K562 (cell line): ENCODE measurements around the gene ZBTB32. TPM values are rescaled to one million over a fixed set of nuclear protein-coding genes. Genes with fewer than 3 reads are reported as not detected.
A peak's percentile ranks its signal among the peaks of the same experiment; 100 is the strongest.

Source experiments
- C11orf30 ChIP-seq: fragments of 450-650 bp; IDR thresholded peaks from 2 replicates; pipeline ENCODE4 v1.6.1; 2016; ENCODE audit warnings: low read depth, mild to moderate bottlenecking
- CHD2 ChIP-seq: IDR thresholded peaks from 2 replicates; pipeline ENCODE4 v1.6.1; 2011; ENCODE audit warnings: low read depth, low read length
- GABPB1 ChIP-seq: sonication (generic); formaldehyde crosslinking; IDR thresholded peaks from 2 replicates; pipeline ENCODE4 v1.8.0; 2022; ENCODE audit warnings: mild to moderate bottlenecking, missing genetic modification reagents
- LCOR ChIP-seq: sonication (generic); formaldehyde crosslinking; IDR thresholded peaks from 2 replicates; pipeline ENCODE4 v1.8.0; 2022; ENCODE audit warnings: mild to moderate bottlenecking, missing genetic modification reagents
- SP1 ChIP-seq: sonication (generic); formaldehyde crosslinking; IDR thresholded peaks from 2 replicates; pipeline ENCODE4 v1.8.1; 2022; ENCODE audit warnings: mild to moderate bottlenecking, missing genetic modification reagents
- TBP ChIP-seq: optimal IDR thresholded peaks from 2 replicates; pipeline ENCODE3; 2011; ENCODE audit warnings: low read depth, low read length, improper control_type of control experiment
- ZBTB40 ChIP-seq, 2 experiments: fragments of 450-650 bp in 1 of 2; sonication (generic) in 1 of 2; formaldehyde crosslinking in 1 of 2; IDR thresholded peaks; 2 replicates each; pipeline versions ENCODE4 v1.7.1 to v1.9.0; 2016 to 2022; ENCODE audit warnings: inconsistent platforms in 1 of 2, mild to moderate bottlenecking in 1 of 2, missing genetic modification reagents in 1 of 2
- polyA plus RNA-seq, 8 experiments: library from polyadenylated mRNA; depleted of rRNA in 4 of 8; stranded (reverse) in 5 of 8; unstranded in 3 of 8; fragments of >200 nt; fragmentation: Nextera tagmentation in 2 of 8; fragmentation: Illumina TruSeq in 1 of 8; extraction: Ambion mirVana in 2 of 8; extraction: Trizol in 1 of 8; gene quantifications; 2 replicates each; pipeline versions ENCODE4 v1.2.1 to v1.2.3, GENCODE V29; 2011 to 2014; ENCODE audit warnings: inconsistent platforms in 1 of 8, missing spikeins in 1 of 8
- total RNA-seq, 7 experiments: library from RNA; depleted of rRNA in 6 of 7; stranded (reverse); fragments of >200 nt in 6 of 7; fragmentation: Illumina TruSeq in 2 of 7; extraction: Trizol in 2 of 7; gene quantifications; 2 replicates each; pipeline versions ENCODE4 v1.2.1 to v1.2.3, GENCODE V29; 2011 to 2021; ENCODE audit warnings: low replicate concordance in 1 of 7
- TF ChIP-seq, protein P1 (sequence below): sonication (generic); formaldehyde crosslinking; IDR thresholded peaks from 2 replicates; pipeline ENCODE4 v1.8.0; 2022; ENCODE audit warnings: mild to moderate bottlenecking, missing genetic modification reagents
- TF ChIP-seq, protein P2 (sequence below): fragments of 200-800 bp; sonication (Bioruptor generic); IDR thresholded peaks from 2 replicates; pipeline ENCODE4 v1.6.1; 2017; ENCODE audit warnings: missing genetic modification characterization, missing compliant biosample characterization
- TF ChIP-seq, protein P3 (sequence below): fragments of 450-650 bp; IDR thresholded peaks from 2 replicates; pipeline ENCODE4 v1.6.1; 2016; ENCODE audit warnings: antibody characterized with exemption

The ZBTB32 gene
- total and polyA plus RNA-seq, 9 of the 15 experiments (the other 6 are each of a cell fraction or from before 2014, with no cell fraction given): 0.20 TPM; not detected in 8

DNA sequence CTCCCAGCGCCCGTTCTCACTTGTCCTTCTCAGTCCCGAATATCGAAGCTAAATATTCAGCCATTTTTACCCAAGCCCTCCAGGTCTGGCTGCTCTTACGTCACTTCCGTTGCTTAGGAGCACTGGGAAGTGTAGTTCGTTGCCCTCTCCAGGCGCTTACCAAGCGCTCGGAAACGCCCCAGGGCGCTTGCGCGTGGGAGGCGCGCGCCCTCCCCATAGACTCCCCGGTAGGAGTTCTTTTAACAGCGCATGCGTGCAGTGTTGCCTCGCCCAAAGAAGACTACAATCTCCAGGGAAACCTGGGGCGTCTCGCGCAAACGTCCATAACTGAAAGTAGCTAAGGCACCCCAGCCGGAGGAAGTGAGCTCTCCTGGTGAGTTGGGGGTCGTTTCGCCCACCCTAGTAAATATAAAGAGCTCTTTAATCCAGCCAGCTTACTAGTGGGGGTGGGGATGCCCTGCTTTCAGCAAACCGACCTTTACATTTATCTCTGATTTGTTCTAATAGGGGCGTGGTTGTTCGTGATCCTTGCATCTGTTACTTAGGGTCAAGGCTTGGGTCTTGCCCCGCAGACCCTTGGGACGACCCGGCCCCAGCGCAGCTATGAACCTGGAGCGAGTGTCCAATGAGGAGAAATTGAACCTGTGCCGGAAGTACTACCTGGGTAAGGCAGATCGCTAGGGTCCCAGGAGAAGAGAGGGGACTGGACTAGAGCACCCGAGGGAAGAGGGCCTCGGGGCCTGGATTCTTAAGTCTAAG lies 41.1 kb downstream of the ZBTB32 start, which contains the start of the genes PSENEN and U2AF1L4 (continued):
- TF ChIP-seq SP1 (CRISPR knock-in tag) (no peak), GABPB1 (CRISPR knock-in tag) (peak; percentile 98), ZBTB40 (IDR thresholded peaks at IDR 0.05) (peak; percentile 92), ZBTB40 (CRISPR knock-in tag; IDR thresholded peaks at IDR 0.05) (no peak), C11orf30 (peak; percentile 71), LCOR (CRISPR knock-in tag) (no peak), TBP (peak; percentile 59), CHD2 (peak; percentile 28; the same call in 1 of the 2 replicates)
- TF ChIP-seq, protein P1, sequence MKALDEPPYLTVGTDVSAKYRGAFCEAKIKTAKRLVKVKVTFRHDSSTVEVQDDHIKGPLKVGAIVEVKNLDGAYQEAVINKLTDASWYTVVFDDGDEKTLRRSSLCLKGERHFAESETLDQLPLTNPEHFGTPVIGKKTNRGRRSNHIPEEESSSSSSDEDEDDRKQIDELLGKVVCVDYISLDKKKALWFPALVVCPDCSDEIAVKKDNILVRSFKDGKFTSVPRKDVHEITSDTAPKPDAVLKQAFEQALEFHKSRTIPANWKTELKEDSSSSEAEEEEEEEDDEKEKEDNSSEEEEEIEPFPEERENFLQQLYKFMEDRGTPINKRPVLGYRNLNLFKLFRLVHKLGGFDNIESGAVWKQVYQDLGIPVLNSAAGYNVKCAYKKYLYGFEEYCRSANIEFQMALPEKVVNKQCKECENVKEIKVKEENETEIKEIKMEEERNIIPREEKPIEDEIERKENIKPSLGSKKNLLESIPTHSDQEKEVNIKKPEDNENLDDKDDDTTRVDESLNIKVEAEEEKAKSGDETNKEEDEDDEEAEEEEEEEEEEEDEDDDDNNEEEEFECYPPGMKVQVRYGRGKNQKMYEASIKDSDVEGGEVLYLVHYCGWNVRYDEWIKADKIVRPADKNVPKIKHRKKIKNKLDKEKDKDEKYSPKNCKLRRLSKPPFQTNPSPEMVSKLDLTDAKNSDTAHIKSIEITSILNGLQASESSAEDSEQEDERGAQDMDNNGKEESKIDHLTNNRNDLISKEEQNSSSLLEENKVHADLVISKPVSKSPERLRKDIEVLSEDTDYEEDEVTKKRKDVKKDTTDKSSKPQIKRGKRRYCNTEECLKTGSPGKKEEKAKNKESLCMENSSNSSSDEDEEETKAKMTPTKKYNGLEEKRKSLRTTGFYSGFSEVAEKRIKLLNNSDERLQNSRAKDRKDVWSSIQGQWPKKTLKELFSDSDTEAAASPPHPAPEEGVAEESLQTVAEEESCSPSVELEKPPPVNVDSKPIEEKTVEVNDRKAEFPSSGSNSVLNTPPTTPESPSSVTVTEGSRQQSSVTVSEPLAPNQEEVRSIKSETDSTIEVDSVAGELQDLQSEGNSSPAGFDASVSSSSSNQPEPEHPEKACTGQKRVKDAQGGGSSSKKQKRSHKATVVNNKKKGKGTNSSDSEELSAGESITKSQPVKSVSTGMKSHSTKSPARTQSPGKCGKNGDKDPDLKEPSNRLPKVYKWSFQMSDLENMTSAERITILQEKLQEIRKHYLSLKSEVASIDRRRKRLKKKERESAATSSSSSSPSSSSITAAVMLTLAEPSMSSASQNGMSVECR (CRISPR knock-in tag): peak; percentile 73; the same call in 1 of the 2 replicates
- TF ChIP-seq, protein P2, sequence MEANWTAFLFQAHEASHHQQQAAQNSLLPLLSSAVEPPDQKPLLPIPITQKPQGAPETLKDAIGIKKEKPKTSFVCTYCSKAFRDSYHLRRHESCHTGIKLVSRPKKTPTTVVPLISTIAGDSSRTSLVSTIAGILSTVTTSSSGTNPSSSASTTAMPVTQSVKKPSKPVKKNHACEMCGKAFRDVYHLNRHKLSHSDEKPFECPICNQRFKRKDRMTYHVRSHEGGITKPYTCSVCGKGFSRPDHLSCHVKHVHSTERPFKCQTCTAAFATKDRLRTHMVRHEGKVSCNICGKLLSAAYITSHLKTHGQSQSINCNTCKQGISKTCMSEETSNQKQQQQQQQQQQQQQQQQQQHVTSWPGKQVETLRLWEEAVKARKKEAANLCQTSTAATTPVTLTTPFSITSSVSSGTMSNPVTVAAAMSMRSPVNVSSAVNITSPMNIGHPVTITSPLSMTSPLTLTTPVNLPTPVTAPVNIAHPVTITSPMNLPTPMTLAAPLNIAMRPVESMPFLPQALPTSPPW (CRISPR knock-in tag): peak; percentile 88
- TF ChIP-seq, protein P3, sequence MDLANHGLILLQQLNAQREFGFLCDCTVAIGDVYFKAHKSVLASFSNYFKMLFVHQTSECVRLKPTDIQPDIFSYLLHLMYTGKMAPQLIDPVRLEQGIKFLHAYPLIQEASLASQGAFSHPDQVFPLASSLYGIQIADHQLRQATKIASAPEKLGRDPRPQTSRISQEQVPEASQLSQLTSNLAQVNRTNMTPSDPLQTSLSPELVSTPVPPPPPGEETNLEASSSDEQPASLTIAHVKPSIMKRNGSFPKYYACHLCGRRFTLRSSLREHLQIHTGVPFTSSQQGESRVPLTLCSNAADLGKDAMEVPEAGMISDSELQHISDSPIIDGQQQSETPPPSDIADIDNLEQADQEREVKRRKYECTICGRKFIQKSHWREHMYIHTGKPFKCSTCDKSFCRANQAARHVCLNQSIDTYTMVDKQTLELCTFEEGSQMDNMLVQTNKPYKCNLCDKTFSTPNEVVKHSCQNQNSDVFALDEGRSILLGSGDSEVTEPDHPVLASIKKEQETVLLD: peak; percentile 94
